ENCODE data around the gene OR8U1.

- TF ChIP-seq CTCF (IDR thresholded peaks at IDR 0.05) (no peak), POLR2A (IDR thresholded peaks at IDR 0.05) (no peak)
These were observed 29.0 kb downstream of the OR8U1 start for GRCh38 chr11:56404393-56404792.
